HPDE6-E6E7 (cell line): Measurements from ENCODE around the gene SLC22A2.
"Not testable (repeated sequence)": the region's sequence is repeated elsewhere in the genome, so short reads cannot be mapped to it uniquely, and the experiment has no call there.

Experiments used
- DNase-seq: peaks from one replicate; pipeline ENCODE4 v3.0.0; 2011; ENCODE audit warnings: missing footprints; ENCODE audit errors: extremely low spot score

The SLC22A2 gene

DNA sequence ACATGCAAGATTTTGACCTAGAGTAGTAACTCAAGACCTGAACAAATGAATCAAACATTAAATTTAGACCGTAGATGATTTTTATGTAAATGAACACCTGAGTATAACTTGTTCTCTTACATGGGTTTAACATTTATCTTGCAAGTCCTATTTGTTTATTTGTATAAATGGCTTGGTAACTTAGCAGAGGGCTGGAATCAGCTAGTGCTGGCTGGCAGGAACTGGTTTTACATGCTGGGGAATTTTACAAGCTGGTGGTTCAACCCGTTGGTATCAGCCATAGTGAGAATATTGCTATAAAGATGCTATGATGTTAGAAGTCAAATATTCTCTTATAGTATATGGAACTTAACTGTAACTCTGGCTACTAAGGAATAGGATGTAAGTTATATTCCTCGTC is 8.9 kb downstream of the SLC22A2 start:
- DNase-seq, result no peak

DNA sequence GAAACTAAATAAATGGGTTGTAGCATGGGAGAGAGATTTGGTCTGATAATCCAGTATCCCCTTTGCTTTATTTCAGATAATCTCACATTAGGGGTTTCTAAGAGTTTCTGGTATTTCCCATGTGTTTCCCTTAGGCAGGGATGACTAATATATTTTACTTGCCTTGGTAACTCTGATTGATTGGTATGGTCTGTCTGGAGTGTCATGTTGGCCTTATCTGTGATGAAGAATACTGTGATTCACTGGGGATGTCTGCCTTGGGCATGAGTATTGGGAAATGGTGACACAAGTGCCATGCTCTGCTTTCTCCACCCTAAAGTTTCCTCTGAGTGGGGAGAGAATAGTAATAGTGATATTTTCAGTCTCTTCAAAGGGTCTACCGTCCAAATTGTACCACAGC is 10.1 kb downstream of the SLC22A2 start:
- peak; percentile 57 for DNase-seq

DNA sequence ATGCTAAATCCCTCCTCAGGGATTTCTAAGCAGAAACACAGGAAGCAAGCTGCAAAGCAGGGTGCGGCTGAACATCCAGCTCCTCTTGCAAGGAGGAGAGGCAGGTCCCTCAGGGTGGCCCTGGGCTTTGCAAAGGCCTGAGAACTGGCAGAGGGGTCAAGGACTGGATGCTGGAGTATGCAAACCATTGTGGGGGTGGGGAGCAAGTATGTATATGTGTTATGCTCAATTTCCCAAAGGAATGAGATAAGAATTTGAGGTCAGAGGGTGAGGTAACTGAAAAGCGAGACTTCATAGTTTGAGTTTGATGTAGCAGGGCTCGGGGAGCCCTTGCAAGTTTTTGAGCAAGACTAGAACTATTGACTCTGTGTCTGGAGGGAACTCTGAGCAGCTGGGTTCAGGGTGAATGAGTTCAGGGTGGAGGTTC is 11.2 kb downstream of the SLC22A2 start:
- no peak for DNase-seq

- DNase-seq, result no peak
Observed at GRCh38 chr6:160240691-160241084, 17.9 kb downstream of the SLC22A2 start.

DNA sequence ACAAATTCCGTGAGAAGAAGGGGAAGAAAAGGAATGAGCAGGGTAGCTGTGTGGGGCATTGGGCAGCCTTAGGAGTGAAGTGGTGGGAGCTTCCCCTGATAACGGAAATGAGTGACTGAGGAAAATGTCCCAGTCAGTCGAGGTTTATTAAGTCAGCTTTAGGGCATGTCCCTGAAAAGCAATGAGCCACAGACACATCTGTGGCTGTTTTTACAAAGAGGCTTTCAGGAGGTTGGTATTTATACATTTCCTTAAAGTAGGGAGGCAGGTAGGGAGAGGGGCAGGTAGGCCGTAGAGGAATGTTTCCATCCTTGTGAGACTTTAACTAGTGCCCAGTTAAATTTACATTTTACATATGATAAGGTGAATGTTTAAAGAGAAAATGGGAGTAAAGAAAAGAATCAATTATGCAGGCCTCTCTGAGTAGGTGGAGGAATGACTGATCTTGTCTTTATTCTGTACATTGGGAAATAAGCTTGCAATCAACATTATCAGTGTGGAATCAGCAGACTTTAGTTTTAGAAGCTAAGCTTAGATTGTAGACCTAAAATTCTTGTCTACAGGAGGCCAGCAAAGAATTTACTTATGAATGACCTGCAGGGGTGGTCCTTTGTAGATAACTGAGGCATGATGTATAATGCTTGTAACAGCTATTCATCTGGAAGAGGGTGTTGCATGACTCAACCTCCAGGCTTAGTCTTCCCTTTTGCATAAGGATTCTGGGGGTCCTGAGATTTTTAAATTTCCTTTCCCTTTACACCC is 18.5 kb downstream of the SLC22A2 start:
- DNase-seq, result no peak

DNA sequence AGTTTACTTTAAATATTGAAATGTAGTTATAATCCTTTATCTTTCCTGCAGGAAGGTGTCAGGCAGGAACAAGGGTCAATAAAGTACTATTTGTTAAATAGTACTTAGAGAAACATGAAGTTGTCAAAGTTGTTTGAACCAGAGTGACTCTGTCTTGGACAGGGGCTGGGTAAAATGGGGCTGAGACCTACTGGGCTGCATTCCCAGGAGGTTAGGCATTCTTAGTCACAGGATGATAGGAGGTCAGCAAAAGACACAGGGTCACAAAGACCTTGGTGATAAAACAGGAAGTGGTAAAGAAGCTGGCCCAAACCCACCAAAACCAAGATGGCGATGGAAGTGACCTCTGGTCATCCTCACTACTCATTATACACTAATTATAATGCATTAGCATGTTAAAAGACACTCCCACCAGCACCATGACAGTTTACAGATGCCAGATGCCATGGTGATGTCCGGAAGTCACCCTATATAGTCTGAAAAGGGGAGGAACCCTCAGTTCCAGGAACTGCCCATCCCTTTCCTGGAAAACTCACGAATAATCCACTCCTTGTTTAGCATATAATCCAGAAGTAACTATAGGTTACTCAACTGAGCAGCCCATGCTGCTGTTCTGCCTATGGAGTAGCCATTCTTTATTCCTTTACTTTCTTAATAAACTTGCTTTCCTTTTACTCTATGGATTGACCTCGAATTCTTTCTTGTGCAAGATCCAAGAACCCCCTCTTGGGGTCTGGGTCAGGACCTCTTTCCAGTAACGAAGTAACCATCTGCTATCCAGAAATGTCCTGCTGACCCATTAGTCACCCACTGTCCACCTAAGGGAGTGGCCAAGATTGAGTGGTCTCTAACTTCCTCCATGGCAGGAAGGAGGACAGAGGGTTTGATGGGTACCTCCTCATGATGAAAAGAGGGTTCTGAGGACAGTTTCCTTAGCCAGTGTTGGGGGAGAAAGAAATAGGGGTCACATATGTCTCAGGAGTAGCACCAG is 19.6 kb downstream of the SLC22A2 start:
- no peak for DNase-seq

GRCh38 chr6:160238278-160238711 is 20.3 kb downstream of the SLC22A2 start:
- no peak for DNase-seq

DNA sequence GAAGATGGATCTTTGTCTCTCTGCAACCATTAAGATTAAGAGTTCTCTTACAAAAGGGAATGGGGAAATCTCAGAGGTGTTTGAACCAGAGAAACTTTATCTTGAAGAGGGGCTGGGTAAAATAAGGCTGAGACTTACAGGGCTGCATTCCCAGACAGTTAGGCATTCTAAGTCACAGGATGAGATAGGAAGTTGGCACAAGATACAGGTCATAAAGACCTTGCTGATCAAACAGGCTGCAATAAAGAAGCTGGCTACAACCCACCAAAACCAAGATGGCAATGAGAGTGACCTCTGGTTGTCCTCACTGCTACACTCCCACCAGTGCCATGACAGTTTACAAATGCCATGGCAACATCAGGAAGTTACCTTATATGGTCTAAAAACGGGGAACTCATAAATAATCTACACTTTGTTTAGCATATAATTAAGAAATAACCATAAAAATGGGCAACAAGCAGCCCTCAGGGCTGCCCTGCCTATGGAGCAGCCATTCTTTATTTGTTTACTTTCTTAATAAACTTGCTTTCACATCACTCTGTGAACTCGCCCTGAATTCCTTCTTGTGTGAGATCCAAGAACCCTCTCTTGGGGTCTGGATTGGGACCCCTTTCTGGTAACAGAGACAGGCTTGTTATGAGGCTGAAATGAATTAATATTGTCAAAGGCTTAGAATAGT is 20.9 kb downstream of the SLC22A2 start:
- not testable (repeated sequence) for DNase-seq

DNA sequence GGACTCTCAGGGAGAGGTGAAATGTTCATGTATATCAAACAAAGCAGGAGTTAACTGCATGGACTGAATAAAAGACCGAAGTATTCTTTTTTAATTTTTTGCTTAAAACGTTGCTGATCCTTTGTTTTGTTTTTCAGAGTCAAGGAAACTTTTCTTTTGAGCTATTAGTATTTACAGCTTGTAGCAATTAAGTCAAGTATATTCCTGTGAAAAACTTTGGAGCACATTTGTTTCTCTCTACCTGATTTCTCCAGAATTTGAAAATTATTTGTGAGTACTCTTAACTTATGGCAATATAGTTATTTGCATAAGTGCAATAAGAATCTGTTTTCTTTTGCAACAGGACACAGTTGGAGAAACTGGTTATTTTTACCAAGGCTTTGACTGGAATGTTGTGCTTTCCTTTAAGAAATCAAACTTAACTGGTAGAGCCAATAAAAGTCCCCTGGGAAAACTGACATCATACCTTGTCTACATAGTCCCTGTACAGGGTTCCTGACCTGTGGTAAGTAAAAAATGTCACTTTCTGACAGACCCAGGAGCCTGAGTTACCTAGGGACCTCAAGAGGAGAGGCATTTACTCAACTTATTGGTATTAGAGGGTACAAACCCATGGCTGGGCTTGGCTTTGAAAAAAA is 22.3 kb downstream of the SLC22A2 start:
- not testable (repeated sequence) for DNase-seq

DNA sequence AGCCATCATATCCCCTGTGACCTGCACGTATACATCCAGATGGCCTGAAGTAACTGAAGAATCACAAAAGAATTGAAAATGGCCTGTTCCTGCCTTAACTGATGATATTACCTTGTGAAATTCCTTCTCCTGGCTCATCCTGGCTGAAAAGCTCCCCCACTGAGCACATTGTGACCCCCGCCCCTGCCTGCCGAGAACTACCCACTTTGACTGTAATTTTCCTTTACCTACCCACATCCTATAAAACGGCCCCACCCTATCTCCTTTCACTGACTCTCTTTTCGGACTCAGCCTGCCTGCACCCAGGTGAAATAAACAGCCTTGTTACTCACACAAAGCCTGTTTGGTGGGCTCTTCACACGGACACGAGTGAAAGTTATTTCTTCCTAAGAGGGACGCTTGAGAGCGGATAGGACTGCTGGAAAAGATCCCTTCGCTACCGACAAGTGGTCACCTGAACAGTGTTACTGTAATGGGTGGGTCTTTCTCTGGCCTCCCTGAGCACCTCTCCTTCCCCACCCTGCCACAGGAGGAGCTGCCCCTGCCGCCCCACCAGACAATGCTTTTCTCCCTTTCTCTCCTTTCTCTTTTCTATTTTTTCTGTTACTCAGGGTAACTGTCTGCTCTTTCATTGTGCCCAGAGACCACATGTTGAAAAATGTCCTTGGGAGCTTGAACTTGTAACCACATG is 24.5 kb downstream of the SLC22A2 start:
- DNase-seq, result not testable (repeated sequence)

DNA sequence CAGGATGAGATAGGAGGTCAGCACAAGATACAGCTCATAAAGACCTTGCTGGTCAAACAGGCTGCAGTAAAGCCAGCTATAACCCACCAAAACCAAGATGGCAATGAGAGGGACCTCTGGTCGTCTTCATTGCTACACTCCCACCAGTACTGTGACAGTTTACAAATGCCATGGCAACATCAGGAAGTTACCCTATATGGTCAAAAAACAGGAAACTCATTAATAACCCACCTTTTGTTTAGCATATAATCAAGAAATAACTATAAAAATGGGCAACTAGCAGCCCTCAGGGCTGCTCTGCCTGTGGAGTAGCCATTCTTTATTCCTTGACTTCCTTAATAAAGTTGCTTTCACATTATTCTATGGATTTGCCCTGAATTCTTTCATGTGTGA is 30.9 kb downstream of the SLC22A2 start:
- DNase-seq, result no peak

DNA sequence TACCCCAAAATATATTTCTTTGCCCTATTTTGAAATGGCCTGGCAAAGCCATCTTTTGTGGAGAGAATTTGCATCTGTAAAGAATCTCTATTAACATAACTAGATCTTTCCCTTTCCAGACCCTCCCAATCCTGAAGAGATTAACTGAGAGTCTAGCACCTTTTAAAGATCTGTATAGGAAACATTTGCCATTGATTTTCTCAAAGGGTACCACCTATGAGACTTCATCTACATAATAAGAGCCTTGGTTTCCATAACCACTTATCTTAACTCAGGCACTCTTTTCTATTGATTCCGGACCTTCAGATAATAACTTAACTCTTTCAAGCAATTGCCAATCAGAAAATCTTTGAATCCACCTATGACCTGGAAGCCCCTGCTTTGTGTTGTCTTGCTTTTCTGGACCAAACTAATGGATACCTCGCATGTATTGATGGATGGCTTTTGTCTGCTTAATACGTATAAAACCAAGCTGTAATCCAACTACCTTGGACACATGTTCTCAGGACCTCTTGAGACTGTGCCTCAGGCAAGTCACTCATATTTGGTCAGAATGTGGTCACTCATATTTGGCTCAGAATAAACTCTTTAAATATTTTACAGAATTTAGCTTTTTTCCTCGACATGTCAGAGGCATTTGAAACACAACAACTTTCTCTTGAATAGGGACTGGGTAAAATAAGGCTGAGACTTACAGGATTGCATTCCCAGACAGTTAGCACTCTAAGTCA is 31.4 kb downstream of the SLC22A2 start:
- no peak for DNase-seq

DNA sequence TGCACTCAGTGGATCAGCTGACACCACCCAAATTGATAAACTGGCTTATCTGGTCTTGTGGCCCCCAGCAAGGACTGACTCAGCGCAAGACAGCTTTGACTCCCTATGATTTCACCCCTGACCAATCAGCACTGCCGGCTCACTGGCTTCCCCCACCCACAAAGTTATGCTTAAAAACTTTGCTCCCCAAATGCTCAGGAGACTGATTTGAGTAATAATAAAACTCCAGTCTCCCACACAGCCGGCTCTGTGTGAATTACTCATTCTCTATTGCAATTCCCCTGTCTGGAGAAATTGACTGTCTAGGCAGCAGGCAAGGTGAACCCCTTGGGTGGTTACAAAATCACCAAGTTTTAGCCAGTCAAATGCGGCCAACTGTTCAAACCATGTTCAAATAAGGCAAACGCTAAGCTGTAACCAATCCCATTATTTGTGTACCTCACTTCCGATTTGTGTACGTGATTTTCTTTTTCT is 32.5 kb downstream of the SLC22A2 start:
- no peak for DNase-seq

GRCh38 chr6:160224639-160225237 is 33.9 kb downstream of the SLC22A2 start:
- no peak for DNase-seq

DNA sequence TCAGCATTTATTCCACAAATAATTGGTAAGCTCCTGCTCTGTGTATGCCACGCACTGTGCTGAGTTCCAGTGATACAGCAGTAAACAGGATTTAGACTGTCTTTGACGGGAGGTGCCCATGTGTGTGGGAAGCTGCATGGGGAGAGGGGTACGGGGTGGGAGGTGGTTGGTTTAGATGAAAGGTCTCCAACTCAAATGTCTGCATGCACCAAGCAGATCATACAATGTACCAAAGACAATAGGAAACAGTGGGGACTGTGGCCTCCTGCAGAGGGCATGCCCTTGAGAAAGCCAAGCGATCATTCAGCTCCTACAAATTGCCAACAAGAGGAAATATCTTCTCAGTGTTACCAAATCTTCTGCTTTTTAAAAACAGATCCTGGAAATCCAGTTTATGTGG is 36.1 kb downstream of the SLC22A2 start:
- no peak for DNase-seq

DNA sequence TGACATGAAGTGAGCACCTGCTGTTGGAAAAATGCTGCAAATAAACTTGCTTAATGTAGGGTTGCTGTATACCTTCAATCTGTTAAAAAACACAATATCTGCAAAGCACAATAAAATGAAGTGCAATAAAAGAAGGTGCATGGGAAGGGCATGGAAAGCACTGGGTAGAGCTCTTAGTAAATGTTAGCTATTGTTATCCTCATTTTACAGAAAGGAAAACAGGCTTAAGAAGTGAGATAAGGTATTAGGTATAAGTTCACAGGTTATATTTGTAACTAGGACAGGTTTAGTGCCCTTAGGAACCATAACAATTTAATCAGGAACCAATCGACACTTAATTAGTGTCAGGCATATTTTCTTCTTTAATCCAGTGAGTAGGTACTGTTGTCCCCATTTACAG is 36.7 kb downstream of the SLC22A2 start:
- DNase-seq, result no peak

GRCh38 chr6:160221423-160221822 is 37.2 kb downstream of the SLC22A2 start:
- no peak for DNase-seq

DNA sequence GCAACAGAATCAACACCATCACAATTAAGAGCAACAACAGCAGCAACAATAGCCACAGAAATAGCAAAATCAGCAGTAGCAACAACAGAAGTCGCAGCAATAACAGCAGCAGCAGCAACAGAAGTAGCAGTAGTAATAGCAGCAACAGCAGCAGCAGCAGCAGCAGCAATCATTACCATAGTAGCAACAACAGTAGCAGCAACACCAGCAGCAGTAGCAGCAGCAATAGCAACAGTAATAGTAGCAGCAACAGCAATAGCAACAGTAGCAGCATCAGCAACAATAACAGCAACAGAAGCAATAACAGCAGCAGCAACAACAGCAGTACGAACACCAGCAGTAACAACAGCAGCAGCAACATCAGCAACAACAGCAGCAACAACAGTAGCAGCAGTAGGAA is 39.8 kb downstream of the SLC22A2 start:
- no peak for DNase-seq

DNA sequence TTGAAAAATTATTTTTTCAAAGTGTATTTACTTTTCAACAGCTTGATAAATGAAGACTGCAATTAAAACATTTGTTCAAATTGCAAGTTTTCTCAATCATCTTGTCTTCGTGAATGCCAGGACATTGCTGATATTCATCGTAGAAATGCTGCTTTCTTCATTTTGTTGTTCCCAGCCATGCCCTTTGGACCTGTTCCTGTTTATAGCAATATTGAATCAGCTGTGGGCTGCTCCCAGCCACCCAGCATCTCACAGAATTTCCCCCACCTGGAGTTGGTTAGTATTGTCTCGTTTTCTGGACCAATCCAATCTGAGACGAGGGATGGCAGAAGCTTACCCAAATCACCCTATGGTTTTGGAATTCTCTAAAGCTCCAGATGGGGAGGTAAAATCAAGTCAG is 40.8 kb downstream of the SLC22A2 start:
- DNase-seq, result no peak

GRCh38 chr6:160217073-160217472 is 41.5 kb downstream of the SLC22A2 start:
- DNase-seq, result no peak
